NB4 (cell line): Measurements from ENCODE around the gene TMEM86B.

Experiments used
- DNase-seq: peaks from one replicate; pipeline ENCODE4 v3.0.0; 2010; ENCODE audit warnings: low read depth
- H3K4me3 ChIP-seq: one replicate; pipeline ENCODE4 v1.5.1; 2011; ENCODE audit warnings: mild to moderate bottlenecking, low read depth, low read length, moderate library complexity
- CTCF ChIP-seq: IDR thresholded peaks from one replicate; pipeline ENCODE4 v1.5.1; 2012; ENCODE audit warnings: low read depth, low read length
- MAX ChIP-seq: IDR thresholded peaks from 2 replicates; pipeline ENCODE4 v1.6.1; 2011; ENCODE audit warnings: low read depth, low read length
- MYC ChIP-seq: IDR thresholded peaks from 2 replicates; pipeline ENCODE4 v1.6.1; 2011; ENCODE audit warnings: low read depth, low read length
- POLR2A ChIP-seq: IDR thresholded peaks from 2 replicates; pipeline ENCODE4 v1.6.1; 2011; ENCODE audit warnings: mild to moderate bottlenecking; ENCODE audit not compliant: insufficient read length; ENCODE audit errors: extremely low read depth

Gene TMEM86B

GRCh38 chr19:55179606-55180484 lies 48.7 kb downstream of the TMEM86B start, which contains the start of gene SYT5:
Gene SYT5 (minus strand): TSS chr19:55180289. CDS start chr19:55179041, 1,248 bp downstream.
- TF ChIP-seq CTCF (no peak), MYC (0 out of 2 replicates have a peak, but pooled peaks have one; percentile 14), MAX (peak; percentile 89), POLR2A (no peak)
- peak; percentile 44 for DNase-seq
- no peak within 1 kb of the TSS for H3K4me3 ChIP-seq

- TF ChIP-seq POLR2A (no peak), CTCF (no peak), MYC (no peak), MAX (no peak)
- DNase-seq: peak; percentile 52
- no peak overlapping the region for H3K4me3 ChIP-seq
These were observed 49.6 kb downstream of the TMEM86B start for GRCh38 chr19:55178781-55179599.
